ENCODE results near the gene HSPA9.

- no peak for TF ChIP-seq CTCF (conservative IDR thresholded peaks at IDR 0.05; ENCODE audit: low read depth, low read length)
- TF ChIP-seq EZH2 (IDR thresholded peaks at IDR 0.05; ENCODE audit: borderline replicate concordance, low read depth, low read length, poor library complexity, severe bottlenecking) = no peak
Measured at GRCh38 chr5:138573223-138573622, 2.0 kb downstream of the HSPA9 start.
